Parathyroid adenoma (tissue), 2 donors: ENCODE measurements around the gene YEATS2.

Experiments
- H2AFZ ChIP-seq: fragments of 300-600 bp; sonication (generic); one replicate; pipeline ENCODE4 v1.7.0; 2017; ENCODE audit warnings: antibody characterized with exemption, mild to moderate bottlenecking
- H3K27ac ChIP-seq: fragments of 300-600 bp; sonication (generic); one replicate; pipeline ENCODE4 v1.7.0; 2017
- H3K27me3 ChIP-seq: fragments of 300-600 bp; sonication (generic); one replicate; pipeline ENCODE4 v1.7.0; 2017; ENCODE audit warnings: low read length; ENCODE audit not compliant: control insufficient read depth, insufficient read depth
- H3K36me3 ChIP-seq: fragments of 300-600 bp; sonication (generic); one replicate; pipeline ENCODE4 v1.7.0; 2017; ENCODE audit warnings: low read length; ENCODE audit not compliant: control insufficient read depth, insufficient read depth
- H3K4me1 ChIP-seq: fragments of 300-600 bp; sonication (generic); one replicate; pipeline ENCODE4 v1.7.0; 2017; ENCODE audit warnings: control low read depth
- H3K4me2 ChIP-seq: fragments of 300-600 bp; sonication (generic); one replicate; pipeline ENCODE4 v1.7.0; 2017; ENCODE audit warnings: low read length
- H3K4me3 ChIP-seq: fragments of 300-600 bp; sonication (generic); one replicate; pipeline ENCODE4 v1.7.0; 2017; ENCODE audit warnings: low read depth, low read length
- H3K79me2 ChIP-seq: fragments of 300-600 bp; sonication (generic); one replicate; pipeline ENCODE4 v1.7.0; 2017; ENCODE audit warnings: control low read depth
- H3K9ac ChIP-seq: fragments of 300-600 bp; sonication (generic); one replicate; pipeline ENCODE4 v1.7.0; 2017; ENCODE audit warnings: mild to moderate bottlenecking
- H3K9me3 ChIP-seq: fragments of 300-600 bp; sonication (generic); one replicate; pipeline ENCODE4 v1.7.0; 2017; ENCODE audit warnings: low read length; ENCODE audit not compliant: control insufficient read depth
- TF ChIP-seq, protein P1 (sequence below): fragments of 300-600 bp; sonication (generic); IDR thresholded peaks from one replicate; pipeline ENCODE4 v1.7.0; 2017; ENCODE audit warnings: antibody characterized with exemption, mild to moderate bottlenecking
- donor health status: primary hyperparathyroidism.

Gene YEATS2

DNA sequence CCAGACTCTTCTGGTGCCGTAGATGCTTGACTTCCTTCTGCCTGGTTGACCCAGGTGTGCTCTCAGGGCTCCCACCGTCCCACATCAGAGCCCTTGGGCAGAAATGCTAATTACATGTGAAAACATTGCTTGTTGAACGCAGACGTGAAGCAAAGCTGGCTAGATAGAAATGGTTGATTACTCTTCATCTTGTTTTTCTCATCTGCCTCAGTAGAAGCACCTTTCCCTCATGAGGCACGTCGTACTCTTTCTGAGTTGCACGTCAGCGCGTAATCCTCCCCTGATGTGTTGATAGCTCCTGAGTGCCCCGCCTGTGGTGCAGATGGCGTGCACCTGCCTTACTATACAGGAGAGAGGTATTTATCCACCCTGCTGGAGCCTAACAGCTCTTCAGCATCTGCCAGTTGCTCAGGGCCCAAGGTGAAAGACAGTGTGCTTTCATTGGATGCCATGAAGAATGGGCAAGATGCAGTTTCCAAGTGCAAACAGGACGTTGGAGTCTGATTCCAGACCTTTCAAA is 109.7 kb downstream of the YEATS2 start:
- Histone ChIP-seq H2AFZ (no peak overlapping the region), H3K27me3 (no peaks in the 10 kb centered on the region), H3K79me2 (no peaks in the 10 kb centered on the region), H3K4me1 (no peaks in the 10 kb centered on the region), H3K36me3 (no peaks in the 10 kb centered on the region), H3K4me3 (no peak overlapping the region), H3K9me3 (no peaks in the 10 kb centered on the region), H3K9ac (no peak overlapping the region), H3K4me2 (no peak overlapping the region), H3K27ac (no peak overlapping the region)
- TF ChIP-seq, protein P1, sequence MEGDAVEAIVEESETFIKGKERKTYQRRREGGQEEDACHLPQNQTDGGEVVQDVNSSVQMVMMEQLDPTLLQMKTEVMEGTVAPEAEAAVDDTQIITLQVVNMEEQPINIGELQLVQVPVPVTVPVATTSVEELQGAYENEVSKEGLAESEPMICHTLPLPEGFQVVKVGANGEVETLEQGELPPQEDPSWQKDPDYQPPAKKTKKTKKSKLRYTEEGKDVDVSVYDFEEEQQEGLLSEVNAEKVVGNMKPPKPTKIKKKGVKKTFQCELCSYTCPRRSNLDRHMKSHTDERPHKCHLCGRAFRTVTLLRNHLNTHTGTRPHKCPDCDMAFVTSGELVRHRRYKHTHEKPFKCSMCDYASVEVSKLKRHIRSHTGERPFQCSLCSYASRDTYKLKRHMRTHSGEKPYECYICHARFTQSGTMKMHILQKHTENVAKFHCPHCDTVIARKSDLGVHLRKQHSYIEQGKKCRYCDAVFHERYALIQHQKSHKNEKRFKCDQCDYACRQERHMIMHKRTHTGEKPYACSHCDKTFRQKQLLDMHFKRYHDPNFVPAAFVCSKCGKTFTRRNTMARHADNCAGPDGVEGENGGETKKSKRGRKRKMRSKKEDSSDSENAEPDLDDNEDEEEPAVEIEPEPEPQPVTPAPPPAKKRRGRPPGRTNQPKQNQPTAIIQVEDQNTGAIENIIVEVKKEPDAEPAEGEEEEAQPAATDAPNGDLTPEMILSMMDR = no peak

DNA sequence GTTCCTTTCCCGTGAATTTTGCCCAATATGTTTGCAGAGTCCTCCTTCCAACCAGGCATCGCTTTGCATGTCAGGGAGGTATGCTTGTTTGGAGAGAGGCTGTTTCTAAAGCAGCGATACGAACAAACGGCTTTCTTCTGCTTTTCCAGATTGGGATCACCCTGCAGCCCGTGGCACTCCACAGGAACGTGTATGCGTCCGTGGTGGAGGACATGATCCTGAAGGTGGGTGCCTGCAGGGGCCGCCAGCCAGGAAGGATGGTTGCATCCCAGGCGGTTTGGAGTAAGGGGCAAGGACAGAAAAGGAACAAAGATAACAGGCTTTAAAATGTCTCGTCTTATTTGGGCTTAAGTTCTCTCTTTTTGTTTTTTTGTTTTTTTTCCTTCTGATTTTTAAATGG is 110.3 kb downstream of the YEATS2 start:
- H3K4me1 ChIP-seq = no peaks in the 10 kb centered on the region
- H3K79me2 ChIP-seq = no peaks in the 10 kb centered on the region
- H3K4me2 ChIP-seq = no peak overlapping the region
- no peaks in the 10 kb centered on the region for H3K36me3 ChIP-seq
- no peaks in the 10 kb centered on the region for H3K27me3 ChIP-seq
- H3K9ac ChIP-seq = no peak overlapping the region
- TF ChIP-seq, protein P1 = no peak
- no peak overlapping the region for H3K27ac ChIP-seq
- H3K4me3 ChIP-seq = no peak overlapping the region
- no peaks in the 10 kb centered on the region for H3K9me3 ChIP-seq
- no peak overlapping the region for H2AFZ ChIP-seq

DNA sequence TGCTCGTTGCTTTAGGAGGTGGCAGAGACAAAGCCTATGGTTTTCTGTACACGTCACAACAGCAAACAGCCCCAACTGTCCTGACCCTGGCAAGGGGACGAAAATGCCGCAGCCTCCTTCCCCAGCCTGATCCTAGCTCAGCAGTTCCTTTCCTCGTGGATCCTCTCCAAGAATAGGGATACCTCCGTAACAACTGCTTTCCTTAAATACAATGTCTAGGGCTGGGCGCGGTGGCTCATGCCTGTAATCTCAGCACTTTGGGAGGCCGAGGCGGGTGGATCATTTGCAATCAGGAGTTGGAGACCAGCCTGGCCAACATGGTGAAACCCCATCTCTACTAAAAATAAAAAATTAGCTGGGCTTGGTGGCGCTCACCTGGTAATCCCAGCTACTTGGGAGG is 110.8 kb downstream of the YEATS2 start:
- Histone ChIP-seq H3K27ac (no peak overlapping the region), H3K4me1 (no peaks in the 10 kb centered on the region), H3K9me3 (no peaks in the 10 kb centered on the region), H3K79me2 (no peaks in the 10 kb centered on the region), H3K4me2 (no peak overlapping the region), H3K36me3 (no peaks in the 10 kb centered on the region), H3K27me3 (no peaks in the 10 kb centered on the region), H3K4me3 (no peak overlapping the region), H2AFZ (no peak overlapping the region), H3K9ac (no peak overlapping the region)
- TF ChIP-seq, protein P1 = no peak

DNA sequence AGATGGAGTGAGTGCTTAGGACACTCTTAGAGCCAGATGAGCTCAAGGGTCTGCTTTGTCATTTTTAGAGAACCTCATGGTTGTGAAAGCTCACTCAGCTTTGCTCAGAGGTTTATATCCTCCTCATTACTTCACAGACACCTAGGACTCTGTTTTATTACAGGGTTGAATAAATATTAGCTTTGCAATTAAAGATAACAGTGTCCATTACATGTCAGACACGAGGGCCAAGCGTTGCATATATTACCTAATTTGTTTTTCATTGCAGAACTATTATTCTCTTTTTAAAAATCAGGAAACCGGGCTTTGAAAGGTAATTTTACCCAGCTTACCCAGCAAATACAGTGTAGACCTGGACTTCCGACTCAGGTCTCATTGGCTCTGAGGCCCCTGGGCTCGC is 111.7 kb downstream of the YEATS2 start:
- H3K4me2 ChIP-seq = no peak overlapping the region
- no peaks in the 10 kb centered on the region for H3K36me3 ChIP-seq
- no peak overlapping the region for H3K9ac ChIP-seq
- no peaks in the 10 kb centered on the region for H3K4me1 ChIP-seq
- no peak overlapping the region for H3K27ac ChIP-seq
- no peaks in the 10 kb centered on the region for H3K27me3 ChIP-seq
- H2AFZ ChIP-seq = no peak overlapping the region
- no peaks in the 10 kb centered on the region for H3K79me2 ChIP-seq
- TF ChIP-seq, protein P1 = no peak
- H3K9me3 ChIP-seq = no peaks in the 10 kb centered on the region
- no peak overlapping the region for H3K4me3 ChIP-seq
